HG02884 (cell line): Measurements from ENCODE around the gene FSTL4.
"Not testable (repeated sequence)": the region's sequence is repeated elsewhere in the genome, so short reads cannot be mapped to it uniquely, and the experiment has no call there.

Experiments used
- ATAC-seq: cut with Tn5 transposase; IDR thresholded peaks from one replicate; pipeline ENCODE4 v1.9.1; 2021; ENCODE audit warnings: mild to moderate bottlenecking, moderate library complexity; ENCODE audit not compliant: unreplicated experiment

FSTL4 gene

DNA sequence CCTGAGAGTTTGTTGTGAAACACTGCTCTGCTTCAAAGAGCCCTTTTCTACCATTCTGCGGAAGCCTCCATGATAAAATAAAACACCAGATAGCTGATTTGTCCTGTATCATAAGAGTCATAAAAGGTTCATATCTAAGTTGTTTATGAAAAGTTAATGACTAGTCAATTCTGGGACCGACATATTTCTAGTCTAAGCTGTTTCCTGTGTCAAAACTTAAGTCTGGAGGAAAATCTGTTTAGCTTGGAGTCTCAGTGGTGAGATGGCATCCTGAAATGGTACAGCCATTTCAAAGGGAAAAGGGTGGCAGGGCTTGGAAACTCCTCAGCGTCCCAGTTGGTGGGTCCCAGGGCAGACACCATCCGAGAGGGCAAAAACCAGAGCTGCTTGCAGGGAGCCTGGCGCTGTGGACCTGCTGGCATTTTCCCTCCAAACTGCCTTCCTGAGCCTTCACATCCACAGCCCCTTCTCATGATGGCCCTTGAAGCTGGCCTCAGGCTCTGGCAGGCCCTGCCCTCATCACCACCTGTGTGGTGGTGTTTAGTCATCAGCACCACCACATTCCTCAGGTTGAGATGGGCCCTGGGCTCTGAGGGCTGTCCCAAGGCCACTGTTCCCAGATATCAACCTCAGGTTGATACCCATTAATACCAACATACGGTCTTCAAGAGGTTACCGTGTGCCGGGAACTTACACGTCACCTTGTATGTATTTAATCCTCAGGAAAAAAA, 376.5 kb downstream of the FSTL4 start:
- ATAC-seq: no peak

DNA sequence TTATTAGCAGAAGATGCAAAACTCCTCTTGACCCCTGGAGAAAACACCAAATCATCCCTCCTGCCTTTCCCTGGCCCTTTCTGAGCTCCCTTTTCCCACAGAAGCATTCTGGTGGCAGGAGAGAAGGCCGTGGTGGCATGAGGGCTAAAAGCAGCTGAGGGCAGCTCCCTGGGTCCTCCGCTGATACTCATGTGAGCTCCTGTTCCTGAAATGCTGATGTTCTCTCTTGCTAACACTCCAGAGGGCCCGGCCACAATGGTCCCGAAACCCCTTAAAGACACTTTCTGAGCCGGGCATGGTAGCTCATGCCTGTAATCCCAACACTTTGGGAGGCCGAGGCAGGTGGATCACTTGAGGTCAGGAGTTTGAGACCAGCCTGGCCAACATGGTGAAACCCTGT, 377.4 kb downstream of the FSTL4 start:
- ATAC-seq: no peak

DNA sequence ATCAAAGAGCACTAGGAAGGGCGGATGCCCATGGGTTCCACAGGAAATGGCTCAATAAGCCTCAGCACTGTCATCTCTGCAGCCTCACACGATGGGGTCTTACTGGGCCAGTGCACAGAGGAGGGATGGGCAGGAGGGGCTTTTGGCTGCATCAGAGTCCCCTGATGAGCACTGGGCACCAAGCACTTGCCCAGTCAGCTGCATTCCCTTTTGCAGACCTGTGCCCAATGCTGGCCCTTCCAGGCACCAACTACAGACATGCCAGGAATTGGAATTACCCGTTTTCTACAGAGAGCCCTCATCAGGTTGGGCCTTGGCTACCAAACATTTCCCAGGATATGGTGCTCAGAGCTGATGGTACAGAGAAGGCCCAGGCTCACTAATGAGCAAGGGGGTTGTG, 378.1 kb downstream of the FSTL4 start:
- no peak for ATAC-seq

DNA sequence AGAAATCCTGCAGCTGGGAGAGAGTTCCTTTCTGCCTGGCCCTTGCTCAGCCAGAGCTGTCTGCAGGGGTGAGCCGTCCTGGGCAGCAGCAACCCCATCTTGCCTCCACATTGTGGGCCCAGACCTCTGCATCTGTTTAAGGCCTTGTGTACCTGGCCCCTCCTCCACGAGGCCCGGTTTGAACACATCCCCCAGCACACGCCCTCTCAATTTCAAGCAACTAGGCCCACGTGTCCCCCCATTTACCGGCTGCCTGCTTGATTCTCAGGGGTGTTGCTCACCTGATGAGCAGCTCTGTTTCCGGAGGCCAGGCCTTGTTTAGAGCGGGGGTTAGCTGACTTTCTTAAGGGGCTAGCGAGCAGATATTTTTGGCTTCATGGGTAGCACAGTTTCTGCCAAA, 378.7 kb downstream of the FSTL4 start:
- no peak for ATAC-seq

DNA sequence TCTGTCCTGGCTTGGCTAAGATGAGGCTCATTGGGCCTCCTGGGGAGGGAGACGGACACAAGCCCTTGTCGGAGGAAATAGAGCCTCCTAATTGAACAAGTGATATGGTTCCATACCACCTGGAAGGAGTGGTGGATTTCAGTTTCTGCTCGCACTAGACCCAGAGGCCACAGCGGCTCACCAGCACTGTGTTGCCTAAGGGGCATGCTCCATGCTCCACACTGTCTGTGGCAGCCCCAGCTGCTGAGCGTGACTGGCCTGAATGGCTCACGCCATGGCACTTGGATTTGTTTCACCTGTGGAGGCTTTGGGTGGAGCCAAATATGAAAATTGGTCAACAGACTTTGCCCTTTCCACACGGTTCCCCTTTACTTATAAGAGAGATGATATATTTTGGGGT, 379.4 kb downstream of the FSTL4 start:
- no peak for ATAC-seq

DNA sequence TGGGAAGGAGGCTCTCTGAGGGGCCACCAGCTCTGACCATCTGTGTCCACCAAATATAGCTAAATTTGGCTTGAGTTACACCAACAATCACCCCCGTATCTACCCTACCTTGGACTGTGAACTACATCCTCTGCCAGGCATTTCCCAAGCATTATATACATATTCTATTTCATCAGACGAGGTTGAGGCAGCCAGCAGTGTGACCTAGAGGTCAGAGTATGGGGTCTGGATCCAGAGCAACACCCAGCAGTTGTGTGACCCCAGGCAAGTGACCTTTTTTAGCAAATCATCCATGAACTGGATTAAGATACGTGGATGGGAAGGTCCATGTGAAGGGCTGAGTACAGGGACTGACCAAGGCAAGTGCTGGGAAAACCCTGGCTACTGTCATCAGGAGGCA, 379.9 kb downstream of the FSTL4 start:
- no peak for ATAC-seq

DNA sequence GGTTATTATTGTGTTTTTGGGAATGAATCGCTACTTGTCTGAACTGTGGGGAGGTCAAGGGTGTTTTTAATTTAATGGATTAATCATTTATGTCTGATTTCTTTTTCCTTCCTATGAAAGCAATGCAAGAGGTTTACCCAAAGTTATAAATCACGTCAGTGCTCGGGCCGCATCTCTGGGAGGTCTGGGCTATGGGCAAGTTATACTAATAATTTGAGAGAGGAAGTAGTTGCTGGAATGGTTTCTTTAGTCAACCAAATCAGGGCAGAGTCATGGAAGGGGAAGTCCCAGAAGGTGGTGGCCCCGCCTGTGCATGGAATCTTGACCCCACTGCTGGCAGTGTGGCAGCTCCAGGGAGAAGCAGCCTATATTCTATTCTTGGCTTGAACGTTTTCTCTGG, 380.3 kb downstream of the FSTL4 start:
- ATAC-seq: no peak

DNA sequence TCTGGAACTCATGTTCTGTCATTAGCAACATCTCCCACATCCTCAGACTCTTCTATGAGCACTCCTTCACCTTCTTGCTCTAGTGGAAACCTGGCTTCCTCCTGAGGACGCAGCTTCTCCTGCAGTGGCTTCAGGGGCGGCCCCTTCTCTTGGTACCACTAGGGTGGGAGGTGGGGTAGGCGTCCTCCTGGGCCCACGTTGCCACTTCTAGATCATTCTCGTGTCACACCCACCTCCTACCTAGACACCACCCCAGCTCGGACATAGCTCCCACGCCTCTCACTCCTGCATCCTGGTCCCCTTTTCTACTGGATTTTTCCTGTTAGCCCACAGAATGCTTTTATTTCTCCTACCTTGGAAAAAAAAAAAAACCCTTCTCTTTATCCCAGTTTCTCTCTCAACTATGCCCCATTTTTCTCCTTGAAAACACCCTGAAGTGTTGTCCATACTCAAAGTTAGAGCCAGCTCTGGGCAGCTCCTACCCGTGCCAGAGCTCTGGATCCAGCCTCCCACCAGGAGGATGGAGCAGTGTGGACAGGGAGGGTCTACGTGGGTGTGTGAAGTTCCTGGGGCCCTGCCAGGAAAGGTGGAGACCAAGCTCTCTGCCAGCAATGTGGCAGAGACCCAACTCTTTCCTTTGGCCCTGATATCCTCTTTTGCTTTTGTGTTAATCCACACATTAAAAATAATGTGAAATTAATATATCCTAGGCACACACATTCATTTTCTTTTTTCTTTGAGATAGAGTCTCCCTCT, 381.3 kb downstream of the FSTL4 start:
- ATAC-seq: no peak

DNA sequence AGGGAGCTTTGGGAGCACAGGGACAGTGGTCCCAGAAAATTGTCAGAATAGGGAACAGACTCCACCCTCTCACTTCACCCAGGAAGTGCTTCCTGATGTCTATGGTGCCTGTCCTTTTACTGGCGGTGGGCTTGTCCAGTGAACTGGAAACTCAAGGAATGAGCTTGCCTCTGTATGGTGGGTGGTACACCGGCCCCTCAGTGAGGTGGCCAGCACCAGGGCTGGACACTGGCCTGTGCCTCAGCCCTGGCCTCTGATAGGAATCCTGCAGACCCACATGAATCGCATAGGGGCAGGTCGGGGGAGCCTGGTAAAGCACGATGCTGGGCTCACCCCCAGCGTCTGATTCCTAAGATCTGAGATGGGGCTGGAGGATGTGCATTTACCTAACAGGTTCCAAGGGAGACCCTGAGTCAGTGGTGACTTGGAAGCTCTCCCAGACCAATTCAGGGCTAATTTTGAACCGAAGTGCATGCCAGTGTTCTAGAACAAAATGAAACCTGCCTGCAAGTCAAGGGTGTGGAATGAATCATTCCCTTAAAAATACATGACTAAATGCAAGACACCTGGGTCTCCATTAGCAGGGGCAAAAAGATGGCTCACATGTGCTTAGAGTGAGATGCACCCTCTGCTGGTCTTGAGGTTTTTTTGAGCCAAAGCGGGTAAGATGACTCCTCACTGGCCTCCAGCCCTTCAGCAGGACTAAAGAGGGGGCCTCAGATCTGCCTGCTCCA, 382.2 kb downstream of the FSTL4 start:
- ATAC-seq: no peak

DNA sequence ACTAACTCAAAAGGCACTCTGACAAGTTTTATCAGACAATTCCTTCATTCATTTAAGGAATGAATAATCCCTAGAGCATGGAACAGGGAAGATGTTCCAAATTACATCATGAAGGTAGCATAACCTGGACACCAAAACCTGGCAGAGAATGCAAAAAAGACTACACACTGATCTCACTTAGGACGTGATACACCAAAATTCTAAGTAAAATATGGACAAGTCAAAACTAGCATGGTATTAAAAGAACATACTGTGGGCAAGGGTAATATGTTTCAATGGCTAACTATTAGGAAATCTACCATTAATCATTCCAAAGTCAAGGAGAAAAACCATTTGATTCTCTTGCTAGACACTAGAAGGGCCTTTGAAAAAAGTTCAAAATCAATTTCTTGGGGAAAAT, 384.0 kb downstream of the FSTL4 start:
- ATAC-seq: no peak

DNA sequence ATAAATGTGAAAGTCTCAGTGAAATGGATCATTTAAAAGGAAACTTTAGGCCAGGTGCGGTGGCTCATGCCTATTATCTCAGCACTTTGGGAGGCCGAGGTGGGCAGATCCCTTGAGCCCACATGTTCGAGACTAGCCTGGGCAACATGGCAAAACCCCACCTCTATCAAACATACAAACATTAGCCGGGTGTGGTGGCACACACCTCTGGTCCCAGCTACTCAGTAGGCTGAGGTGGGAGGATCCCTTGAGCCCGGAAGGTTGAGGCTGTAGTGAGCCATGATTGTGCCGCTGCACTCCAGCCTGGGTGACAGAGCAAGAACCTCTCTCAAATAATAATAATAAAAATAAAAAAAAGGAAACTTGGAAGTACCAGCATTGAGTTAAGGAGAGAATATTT, 384.4 kb downstream of the FSTL4 start:
- no peak for ATAC-seq

DNA sequence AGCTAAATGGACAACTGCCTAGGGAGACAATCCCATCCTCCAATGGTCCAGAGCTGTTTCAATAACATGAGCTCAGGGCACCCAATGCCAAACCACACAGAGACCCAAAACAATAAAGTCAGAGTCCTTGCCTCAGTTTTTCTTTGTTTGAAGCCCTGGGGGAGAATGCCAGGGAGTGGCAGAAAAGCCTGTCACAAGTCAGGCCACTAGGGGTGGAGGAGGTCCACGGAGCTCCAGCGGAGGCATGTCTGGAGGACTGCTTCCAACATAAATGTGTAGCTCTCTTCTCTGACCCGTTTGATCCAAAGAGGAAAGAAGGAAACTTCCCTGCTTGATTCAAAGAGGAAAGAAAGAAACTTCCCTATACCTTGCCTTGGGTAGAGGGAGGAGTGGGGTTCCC, 385.3 kb downstream of the FSTL4 start:
- no peak for ATAC-seq

DNA sequence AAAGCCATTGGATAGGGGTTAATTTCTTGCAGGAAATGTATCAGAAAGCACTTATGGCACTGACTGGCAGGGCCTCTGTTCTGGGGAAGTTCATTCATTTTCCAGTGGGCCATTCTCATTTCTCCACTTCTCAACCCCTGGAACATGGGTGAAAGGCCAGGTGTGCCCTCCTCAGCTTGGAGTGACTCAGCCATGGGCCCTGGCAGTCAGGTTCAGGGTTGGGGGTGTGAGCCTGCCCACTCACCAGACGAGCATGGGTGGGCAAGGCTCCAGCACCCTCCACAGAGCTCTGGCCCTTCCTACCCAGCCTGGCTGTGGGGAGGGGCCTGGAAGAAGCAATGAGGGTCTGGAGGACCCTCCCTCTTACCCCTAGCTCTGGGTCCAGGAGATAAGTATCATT, 386.2 kb downstream of the FSTL4 start:
- no peak for ATAC-seq

DNA sequence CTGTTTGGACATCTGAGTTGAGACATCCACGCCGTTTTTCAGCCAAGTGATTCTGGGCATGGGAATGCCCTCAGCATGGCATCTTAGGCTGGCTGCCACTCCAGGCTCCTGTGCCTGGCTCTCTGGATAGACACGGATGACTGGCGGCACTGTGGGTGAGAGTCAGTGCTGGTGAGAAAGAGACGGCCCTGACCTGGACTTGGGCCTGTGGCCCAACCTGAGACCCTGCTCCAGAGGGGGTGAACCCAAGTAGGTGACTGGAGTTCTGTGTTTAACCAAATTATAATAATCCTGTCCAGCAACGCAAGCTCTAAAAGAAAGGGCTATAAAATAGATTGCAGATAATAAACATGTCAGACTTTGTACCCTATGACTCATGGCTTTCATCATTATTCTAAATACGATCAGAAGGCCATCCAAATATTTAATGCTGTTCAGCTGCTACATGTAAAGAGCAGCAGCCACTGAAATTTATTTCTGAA, 386.6 kb downstream of the FSTL4 start:
- ATAC-seq: no peak

DNA sequence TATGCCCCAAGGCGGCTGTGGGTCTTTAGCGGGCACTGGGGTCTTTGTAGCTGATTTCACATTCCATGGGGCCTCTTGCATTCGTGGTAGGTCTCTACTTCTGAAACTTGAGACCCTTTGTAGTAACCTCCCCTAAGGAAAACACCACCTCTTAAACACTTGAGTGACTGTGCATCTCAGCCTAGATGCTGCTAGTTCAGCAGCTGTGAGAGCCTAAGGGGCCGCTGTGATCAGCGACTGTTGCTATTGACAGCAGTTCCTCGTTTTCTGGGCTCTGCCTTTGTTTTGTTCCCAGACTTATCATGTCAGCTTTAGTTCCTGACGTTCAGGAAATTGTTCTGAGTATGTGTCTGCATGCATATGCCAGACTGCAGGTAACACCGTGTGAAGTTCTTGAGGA, 389.4 kb downstream of the FSTL4 start:
- no peak for ATAC-seq

DNA sequence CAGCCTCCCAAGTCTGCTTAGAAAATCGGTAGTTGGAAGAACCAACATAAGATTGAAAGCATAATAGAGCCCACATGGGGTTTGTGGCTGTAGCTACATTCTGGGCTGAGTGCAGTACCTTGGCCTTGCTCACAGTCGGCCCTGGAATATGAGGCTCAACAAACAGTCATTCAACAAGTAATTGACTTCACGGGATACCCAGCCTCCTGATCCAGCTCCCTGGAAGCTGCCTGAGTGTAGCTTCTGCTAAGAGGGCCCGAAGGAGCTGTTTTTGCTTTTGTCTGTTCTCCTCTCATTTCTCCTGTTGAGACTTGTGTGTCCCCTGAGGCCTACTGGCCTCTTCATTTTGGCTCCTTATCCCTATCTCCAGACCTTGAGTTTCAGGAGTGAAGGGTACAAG, 389.8 kb downstream of the FSTL4 start:
- no peak for ATAC-seq

DNA sequence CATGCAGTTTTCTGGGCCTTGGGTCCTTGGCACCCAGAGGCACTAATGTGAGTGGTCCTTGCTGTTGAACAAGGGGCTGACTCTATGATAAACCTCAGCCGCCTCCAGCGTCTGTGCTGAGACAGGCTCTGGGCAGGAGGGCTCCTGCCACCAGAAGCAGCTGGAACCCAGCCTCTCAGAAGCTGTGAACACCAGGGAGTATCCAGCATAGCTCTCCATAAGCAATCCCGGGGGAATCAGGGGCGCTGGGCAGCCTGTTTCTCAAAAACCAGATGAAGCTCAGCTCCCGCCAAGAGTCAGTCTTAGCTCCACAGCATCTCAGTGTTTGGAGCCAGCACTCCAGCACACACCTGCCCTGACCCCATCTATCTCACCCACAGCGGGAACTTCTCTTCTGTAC, 390.3 kb downstream of the FSTL4 start:
- ATAC-seq: no peak

DNA sequence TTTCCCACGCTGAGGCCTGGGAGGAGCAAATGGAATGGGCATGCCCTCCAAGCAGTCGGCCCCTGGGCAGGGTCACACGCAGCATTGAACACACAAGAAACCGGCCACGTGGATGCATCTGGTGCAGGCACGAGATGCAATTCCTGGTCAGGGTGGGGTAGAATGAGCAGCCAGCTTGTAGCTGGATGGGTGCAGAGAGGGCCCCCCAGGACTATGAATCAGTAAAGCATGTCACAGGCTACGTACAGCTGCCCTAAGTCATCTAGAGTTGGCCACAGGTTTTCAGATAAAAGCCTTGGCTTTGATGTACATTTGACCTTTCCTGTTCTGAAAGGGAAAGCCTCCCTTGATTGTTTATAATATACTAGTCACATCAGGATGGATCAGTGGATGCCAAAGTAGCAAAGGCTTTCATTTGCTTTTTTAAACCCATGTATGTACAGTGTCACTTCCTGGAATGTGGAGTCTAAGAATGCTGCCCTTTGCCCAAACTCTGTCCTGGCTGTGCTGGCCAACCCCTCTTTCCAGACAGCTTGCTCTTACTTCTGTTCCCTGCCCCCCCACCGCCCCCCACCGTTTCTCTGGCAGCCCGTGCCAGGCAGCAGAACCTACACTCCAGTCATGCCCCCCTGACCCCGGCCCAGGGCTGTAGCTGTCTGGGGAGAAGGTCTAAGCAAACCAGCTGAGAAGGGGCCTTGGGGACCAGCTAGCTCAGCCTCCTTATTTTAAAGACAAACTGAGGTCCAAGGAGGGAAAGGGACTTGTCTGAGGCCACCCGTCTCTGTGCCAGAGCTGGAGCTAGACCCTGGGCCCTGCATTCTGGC, 391.3 kb downstream of the FSTL4 start:
- ATAC-seq: no peak

DNA sequence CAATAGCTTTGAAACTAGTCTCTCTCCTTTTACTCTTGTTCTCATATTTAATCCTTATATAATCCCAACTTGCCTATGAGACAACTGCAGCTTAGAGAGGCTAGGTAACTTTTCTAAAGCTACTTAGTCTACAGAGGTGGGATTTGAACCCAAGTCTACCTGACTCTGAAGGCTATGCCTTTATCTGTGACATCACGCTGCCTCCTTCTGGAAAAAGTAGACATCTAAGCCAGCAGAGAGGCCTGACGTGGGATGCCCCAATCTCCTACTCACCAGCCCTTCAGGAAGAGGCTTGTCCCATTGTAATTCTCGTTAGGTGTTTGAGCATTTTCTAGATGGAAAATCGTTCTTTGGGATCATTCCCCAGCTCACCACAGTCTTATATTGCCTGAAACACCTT, 393.0 kb downstream of the FSTL4 start:
- ATAC-seq: no peak

DNA sequence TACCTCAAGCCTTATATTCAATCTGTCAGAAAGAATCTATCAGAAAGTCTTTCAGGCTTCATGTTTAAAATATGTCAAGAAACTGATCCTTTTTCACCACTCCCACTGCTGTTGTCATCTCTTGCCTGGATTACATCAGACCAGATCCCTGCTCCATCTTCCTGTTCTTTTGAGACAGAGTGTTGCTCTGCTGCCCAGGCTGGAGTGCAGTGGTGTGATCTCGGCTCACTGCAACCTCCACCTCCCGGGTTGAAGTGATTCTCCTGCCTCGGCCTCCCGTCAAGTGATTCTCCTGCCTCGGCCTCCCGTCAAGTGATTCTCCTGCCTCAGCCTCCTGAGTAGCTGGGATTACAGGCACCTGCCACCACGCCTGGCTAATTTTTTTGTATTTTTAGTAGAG, 396.2 kb downstream of the FSTL4 start:
- ATAC-seq: not testable (repeated sequence)
